ENCODE measurements around the gene PHETA1. TPM values are rescaled to one million over a fixed set of nuclear protein-coding genes. Genes with fewer than 3 reads are reported as not detected.

Gene PHETA1
- total RNA-seq (10 to 100 TPM in 5 of 7 donors, 1 to 10 TPM in 2; 7.6 to 26.5 (median 19.2) TPM), polyA plus RNA-seq (10 to 100 TPM in 1 of 2 donors, 1 to 10 TPM in 1; 1.8 to 18.6 TPM)
- long read RNA-seq, donor 1, partial matches to known transcripts = 15 of 30 reads
- long read RNA-seq, donor 1, other reads (novel, unspliced or antisense) = 14 of 30 reads
- long read RNA-seq, donor 2 = 0 reads
- long read RNA-seq, donor 3, partial matches to known transcripts = 1 of 51 reads
- long read RNA-seq, donor 3, other reads (novel, unspliced or antisense) = 49 of 51 reads

- intact Hi-C loops (cut with DNase I) = no loop called here
- H3K27me3 ChIP-seq = no peaks in the 10 kb centered on the region
- peaks cover 9% of the 10 kb centered on the region for H3K4me1 ChIP-seq (ENCODE audit: insufficient read depth)
- DNase-seq = peak; percentile 93 to 96 (median 95)
- no peaks in the 10 kb centered on the region for H3K9me3 ChIP-seq
- peak within 1 kb of the TSS; percentile 81 for H3K4me3 ChIP-seq
- peak within 1 kb of the TSS; percentile 33 to 70 for H3K27ac ChIP-seq
- 0 to 1% (median 0%) methylated on average over 56 to 72 of the region's 72 CpGs for WGBS, 3 donors
- TF ChIP-seq POLR2A (IDR thresholded peaks at IDR 0.05) = peak; percentile 47
- TF ChIP-seq CTCF (IDR thresholded peaks at IDR 0.05) = no peak
- H3K36me3 ChIP-seq = no peaks in the 10 kb centered on the region
Observed at GRCh38 chr12:111368788-111369495, at the start of gene PHETA1. TSS of gene PHETA1 (minus strand) at chr12:111369095. CDS start at chr12:111363427, 5,668 bp downstream.

- Histone ChIP-seq H3K9me3 (no peaks in the 10 kb centered on the region), H3K4me1 (ENCODE audit: insufficient read depth) (no peaks in the 10 kb centered on the region), H3K36me3 (no peaks in the 10 kb centered on the region), H3K27me3 (no peaks in the 10 kb centered on the region), H3K4me3 (no peak overlapping the region), H3K27ac (no peak overlapping the region)
- intact Hi-C loops (cut with DNase I) = no loop called here
- 89 to 95% (median 92%) methylated on average over 30 of the region's 30 CpGs for WGBS, 3 donors
- no peak for DNase-seq
- TF ChIP-seq POLR2A (IDR thresholded peaks at IDR 0.05) = no peak
- no peak for TF ChIP-seq CTCF (IDR thresholded peaks at IDR 0.05)
- TF ChIP-seq EP300 (IDR thresholded peaks at IDR 0.05) = no peak
Observed at GRCh38 chr12:111418594-111418880, 49.6 kb upstream of the PHETA1 start.

- 90 to 96% (median 90%) methylated on average over 61 to 67 of the region's 67 CpGs for WGBS, 3 donors
- H3K36me3 ChIP-seq = no peaks in the 10 kb centered on the region
Observed at GRCh38 chr12:111417784-111418593, 49.1 kb upstream of the PHETA1 start.

More at GRCh38 chr12:111417784-111418593, 49.1 kb upstream of the PHETA1 start:
- H3K27me3 ChIP-seq = no peaks in the 10 kb centered on the region
- H3K4me3 ChIP-seq = no peak overlapping the region
- intact Hi-C loops (cut with DNase I) = no loop called here
- no peak overlapping the region for H3K27ac ChIP-seq
- DNase-seq = no peak
- H3K4me1 ChIP-seq (ENCODE audit: insufficient read depth) = peaks cover 2% of the 10 kb centered on the region
- TF ChIP-seq EP300 (IDR thresholded peaks at IDR 0.05) (no peak), POLR2A (IDR thresholded peaks at IDR 0.05) (no peak), CTCF (IDR thresholded peaks at IDR 0.05) (no peak)
- no peaks in the 10 kb centered on the region for H3K9me3 ChIP-seq
